ENCODE data around the gene SOCS7.
A peak's percentile ranks its signal among the peaks of the same experiment; 100 is the strongest.

Gene SOCS7

GRCh38 chr17:38324141-38324697, 27.4 kb upstream of the SOCS7 start:
- DNase-seq (ENCODE audit: low read depth) = no peak
- no peak overlapping the region for H3K4me3 ChIP-seq (ENCODE audit: low read depth, low read length)
- no peak for TF ChIP-seq CTCF (conservative IDR thresholded peaks at IDR 0.05; ENCODE audit: low read depth, low read length)

- no peak for TF ChIP-seq CTCF (conservative IDR thresholded peaks at IDR 0.05; ENCODE audit: low read depth, low read length)
- H3K4me3 ChIP-seq (ENCODE audit: low read depth, low read length) = no peak overlapping the region
Observed at GRCh38 chr17:38324772-38325171, 26.9 kb upstream of the SOCS7 start.

GRCh38 chr17:38325221-38325851, 26.3 kb upstream of the SOCS7 start:
- peak; percentile 27 for DNase-seq (ENCODE audit: low read depth)
- no peak overlapping the region for H3K4me3 ChIP-seq (ENCODE audit: low read depth, low read length)
- TF ChIP-seq CTCF (conservative IDR thresholded peaks at IDR 0.05; ENCODE audit: low read depth, low read length) = no peak

More at GRCh38 chr17:38324772-38325171, 26.9 kb upstream of the SOCS7 start:
- no peak for DNase-seq (ENCODE audit: low read depth)

- peak; percentile 11 for DNase-seq (ENCODE audit: low read depth)
- no peak overlapping the region for H3K4me3 ChIP-seq (ENCODE audit: low read depth, low read length)
- no peak for TF ChIP-seq CTCF (conservative IDR thresholded peaks at IDR 0.05; ENCODE audit: low read depth, low read length)
Observed at GRCh38 chr17:38326996-38327792, 24.4 kb upstream of the SOCS7 start.

- H3K4me3 ChIP-seq (ENCODE audit: low read depth, low read length) = no peak overlapping the region
- DNase-seq (ENCODE audit: low read depth) = no peak
- TF ChIP-seq CTCF (conservative IDR thresholded peaks at IDR 0.05; ENCODE audit: low read depth, low read length) = no peak
Observed at GRCh38 chr17:38327936-38328335, 23.7 kb upstream of the SOCS7 start.

GRCh38 chr17:38328620-38329019, 23.0 kb upstream of the SOCS7 start:
- no peak for TF ChIP-seq CTCF (conservative IDR thresholded peaks at IDR 0.05; ENCODE audit: low read depth, low read length)
- no peak overlapping the region for H3K4me3 ChIP-seq (ENCODE audit: low read depth, low read length)
- no peak for DNase-seq (ENCODE audit: low read depth)
